ENCODE data around the gene BDH1. TPM values are rescaled to one million over a fixed set of nuclear protein-coding genes. Genes with fewer than 3 reads are reported as not detected.
A peak's percentile ranks its signal among the peaks of the same experiment; 100 is the strongest.

The BDH1 gene
- total and polyA plus RNA-seq, 2 of the 13 experiments (the other 11 are each of a cell fraction or from before 2014, with no cell fraction given), result 21.2 to 71.9 TPM

- peak; percentile 16; the same call in 1 of the 2 replicates for TF ChIP-seq TFAP4 (IDR thresholded peaks at IDR 0.05; ENCODE audit: borderline replicate concordance, low read depth)
- TF ChIP-seq CEBPB (IDR thresholded peaks at IDR 0.05; ENCODE audit: borderline replicate concordance, low read depth, low read length), result no peak
- peak; percentile 89 for TF ChIP-seq ZNF292 (CRISPR knock-in tag; IDR thresholded peaks at IDR 0.05; ENCODE audit: borderline replicate concordance, low read depth)
- TF ChIP-seq ATF7-NPFF (CRISPR knock-in tag; IDR thresholded peaks at IDR 0.05; ENCODE audit: low read depth), result 0 out of 2 replicates have a peak, but pooled peaks have one; percentile 13
- no peak for TF ChIP-seq AGO1 (IDR thresholded peaks at IDR 0.05; ENCODE audit: low read depth, low read length, poor library complexity, severe bottlenecking)
- TF ChIP-seq CEBPG (CRISPR knock-in tag; IDR thresholded peaks at IDR 0.05), result peak; percentile 43; the same call in 1 of the 2 replicates
- TF ChIP-seq NR2F2 (IDR thresholded peaks at IDR 0.05; ENCODE audit: borderline replicate concordance, low read depth), result peak; percentile 78
- no peak; the same call in 1 of the 2 replicates for TF ChIP-seq SMAD3 (CRISPR knock-in tag; IDR thresholded peaks at IDR 0.05)
- TF ChIP-seq ZBTB49 (CRISPR knock-in tag; IDR thresholded peaks at IDR 0.05; ENCODE audit: borderline replicate concordance), result 0 out of 2 replicates have a peak, but pooled peaks have one; percentile 23
- 0 out of 2 replicates have a peak, but pooled peaks have one; percentile 18 for TF ChIP-seq ZNF547 (CRISPR knock-in tag; IDR thresholded peaks at IDR 0.05)
- peak; percentile 63; the same call in 1 of the 2 replicates for TF ChIP-seq REL (CRISPR knock-in tag; conservative IDR thresholded peaks at IDR 0.05)
- TF ChIP-seq ZSCAN20 (CRISPR knock-in tag; IDR thresholded peaks at IDR 0.05; ENCODE audit: borderline replicate concordance), result 0 out of 2 replicates have a peak, but pooled peaks have one; percentile 38
- TF ChIP-seq FOXO1 (CRISPR knock-in tag; IDR thresholded peaks at IDR 0.05), result peak; percentile 72
- peak; percentile 76 for TF ChIP-seq HNF4A (CRISPR knock-in tag; IDR thresholded peaks at IDR 0.05)
- TF ChIP-seq FOSL2 (CRISPR knock-in tag; IDR thresholded peaks at IDR 0.05), result 0 out of 2 replicates have a peak, but pooled peaks have one; percentile 40
- TF ChIP-seq UBTF (CRISPR knock-in tag; IDR thresholded peaks at IDR 0.05), result peak; percentile 48
- 0 out of 2 replicates have a peak, but pooled peaks have one; percentile 44 for TF ChIP-seq ATF2 (CRISPR knock-in tag; IDR thresholded peaks at IDR 0.05)
- peak; percentile 87 for TF ChIP-seq RXRB (CRISPR knock-in tag; IDR thresholded peaks at IDR 0.05; ENCODE audit: borderline replicate concordance)
- 0 out of 2 replicates have a peak, but pooled peaks have one; percentile 32 for TF ChIP-seq AKAP8 (CRISPR knock-in tag; IDR thresholded peaks at IDR 0.05)
- TF ChIP-seq CAMTA2 (CRISPR knock-in tag; IDR thresholded peaks at IDR 0.05; ENCODE audit: borderline replicate concordance), result no peak
- peak; percentile 73; the same call in 1 of the 2 replicates for TF ChIP-seq SOX5 (CRISPR knock-in tag; IDR thresholded peaks at IDR 0.05; ENCODE audit: borderline replicate concordance)
- TF ChIP-seq GATAD2A (CRISPR knock-in tag; IDR thresholded peaks at IDR 0.05), result peak; percentile 74; the same call in 1 of the 2 replicates
These were observed 90.4 kb downstream of the BDH1 start (continued) for GRCh38 chr3:197465197-197465995.
